Suprapubic skin (tissue), 2 donors: ENCODE data around the gene FHIP2A.
"Not testable (repeated sequence)": the region's sequence is repeated elsewhere in the genome, so short reads cannot be mapped to it uniquely, and the experiment has no call there.

ENCODE experiments used
- EP300 ChIP-seq: sonication (generic); formaldehyde crosslinking; IDR thresholded peaks from one replicate; pipeline ENCODE4 v1.6.1; 2017; ENCODE audit warnings: antibody characterized with exemption
- POLR2A ChIP-seq, 2 donors: fragments of 450-650 bp; IDR thresholded peaks; one replicate each; pipeline ENCODE4 v1.6.1; 2017; ENCODE audit warnings: antibody characterized with exemption in 2 of 2, mild to moderate bottlenecking in 2 of 2, moderate library complexity in 2 of 2

GRCh38 chr10:114847517-114847916 lies 25.9 kb downstream of the FHIP2A start:
- TF ChIP-seq POLR2A (IDR thresholded peaks at IDR 0.05); EP300: not testable (repeated sequence)
